22Rv1 (cell line): ENCODE measurements around the gene ASAP2.

Experiments used
- CTCF ChIP-seq: fragments of 450-650 bp; IDR thresholded peaks from 2 replicates; pipeline ENCODE4 v1.5.1; 2017; ENCODE audit warnings: mild to moderate bottlenecking
- ZFX ChIP-seq: fragments of 450-650 bp; IDR thresholded peaks from 2 replicates; pipeline ENCODE4 v1.6.1; 2017; ENCODE audit warnings: antibody characterized with exemption, borderline replicate concordance

- TF ChIP-seq CTCF (no peak), ZFX (no peak)
Measured at GRCh38 chr2:9275399-9275798, 68.8 kb downstream of the ASAP2 start.
